ENCODE data around the gene UPF3B.
"Not testable (repeated sequence)": the region's sequence is repeated elsewhere in the genome, so short reads cannot be mapped to it uniquely, and the experiment has no call there.

UPF3B gene

GRCh38 chrX:119826399-119826959, 26.3 kb downstream of the UPF3B start:
- in situ Hi-C loops (cut with MboI; ENCODE audit: low sequenced_read_pairs) = no loop called here

DNA sequence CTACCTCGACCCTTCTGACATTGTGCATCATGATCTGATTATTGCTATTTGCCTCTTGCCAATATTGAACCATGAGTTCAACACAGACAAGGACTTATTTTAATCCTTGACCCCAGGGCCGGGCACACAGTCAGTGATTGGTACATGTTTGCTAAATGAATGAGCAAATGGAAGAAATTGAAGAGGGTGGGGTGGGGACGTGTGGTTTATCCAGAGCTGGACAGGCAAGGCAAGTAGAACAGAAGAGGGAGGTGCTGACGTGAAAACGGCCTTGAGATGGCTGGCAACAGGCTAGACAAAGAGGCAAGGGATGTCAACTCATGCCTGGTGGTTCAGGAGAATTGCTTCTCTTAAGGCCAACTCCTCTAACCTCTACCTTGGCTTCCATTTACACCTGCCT, 28.5 kb downstream of the UPF3B start:
- in situ Hi-C loops (cut with MboI; ENCODE audit: low sequenced_read_pairs) = not testable (repeated sequence)

DNA sequence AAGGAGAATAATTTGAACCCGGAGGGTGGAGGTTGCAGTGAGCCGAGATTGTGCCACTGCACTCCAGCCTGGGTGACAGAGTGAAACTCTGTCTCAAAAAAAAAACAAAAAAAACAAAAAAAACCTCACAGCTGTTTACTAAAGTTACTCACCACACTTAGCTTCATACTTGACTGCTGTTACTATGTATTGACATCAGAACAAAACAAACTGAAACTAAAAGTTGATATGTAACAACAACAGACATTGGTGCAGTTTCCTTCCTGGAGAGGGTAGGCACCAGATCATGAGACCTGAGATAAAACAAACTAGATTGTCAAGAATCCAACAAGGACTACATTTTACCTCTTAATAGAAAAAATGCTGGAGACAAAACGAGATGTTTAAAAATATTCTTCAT, 31.1 kb downstream of the UPF3B start:
- in situ Hi-C loops (cut with MboI; ENCODE audit: low sequenced_read_pairs) = not testable (repeated sequence)

DNA sequence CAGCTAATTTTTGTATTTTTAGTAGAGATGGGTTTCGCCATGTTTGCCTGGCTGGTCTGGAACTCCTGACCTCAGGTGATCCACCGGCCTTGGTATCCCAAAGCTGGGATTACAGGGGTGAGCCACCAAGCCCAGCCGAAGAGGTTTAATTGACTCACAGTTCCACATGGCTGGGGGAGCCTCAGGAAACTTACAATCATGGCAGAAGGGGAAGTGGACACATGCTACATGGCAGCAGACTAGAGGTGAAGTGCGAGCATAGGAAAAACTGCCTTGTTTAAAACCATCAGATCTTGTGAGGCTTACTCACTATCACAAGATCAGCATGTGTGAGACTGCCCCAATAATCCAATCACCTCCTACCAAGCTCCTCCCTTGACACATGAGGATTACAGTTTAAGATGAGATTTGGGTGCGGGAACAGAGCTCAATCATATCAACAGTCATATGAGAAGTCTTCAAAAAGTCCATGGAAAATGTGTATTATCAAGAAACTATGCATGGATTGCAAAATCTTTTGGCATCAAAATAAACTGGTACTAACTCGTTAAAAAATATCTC, 35.6 kb downstream of the UPF3B start:
- in situ Hi-C loops (cut with MboI; ENCODE audit: low sequenced_read_pairs) = no loop called here

- in situ Hi-C loops (cut with MboI; ENCODE audit: low sequenced_read_pairs) = no loop called here
These were observed 36.5 kb downstream of the UPF3B start for GRCh38 chrX:119816300-119816699.

DNA sequence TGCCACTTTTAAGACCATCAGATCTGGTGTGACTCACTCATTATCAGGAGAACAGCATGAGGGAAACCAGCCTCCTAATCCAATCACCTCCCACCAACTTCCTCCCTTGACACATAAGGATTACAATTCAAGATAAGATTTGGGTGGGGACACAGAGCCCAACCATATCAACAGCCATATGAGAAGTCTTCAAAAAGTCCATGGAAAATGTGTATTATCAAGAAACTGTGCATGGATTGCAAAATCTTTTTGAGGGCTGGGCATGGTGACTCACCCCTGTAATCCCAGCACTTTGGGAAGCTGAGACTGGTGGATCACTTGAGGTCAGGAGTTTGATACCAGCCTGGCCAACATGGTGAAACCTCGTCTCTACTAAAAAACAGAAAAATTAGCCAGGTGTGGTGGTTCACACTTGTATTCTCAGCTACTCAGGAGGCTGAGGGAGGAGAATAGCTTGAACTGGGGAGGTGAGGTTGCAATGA, 43.5 kb downstream of the UPF3B start:
- in situ Hi-C loops (cut with MboI; ENCODE audit: low sequenced_read_pairs) = no loop called here

GRCh38 chrX:119808461-119808860, 44.3 kb downstream of the UPF3B start:
- in situ Hi-C loops (cut with MboI; ENCODE audit: low sequenced_read_pairs) = not testable (repeated sequence)

DNA sequence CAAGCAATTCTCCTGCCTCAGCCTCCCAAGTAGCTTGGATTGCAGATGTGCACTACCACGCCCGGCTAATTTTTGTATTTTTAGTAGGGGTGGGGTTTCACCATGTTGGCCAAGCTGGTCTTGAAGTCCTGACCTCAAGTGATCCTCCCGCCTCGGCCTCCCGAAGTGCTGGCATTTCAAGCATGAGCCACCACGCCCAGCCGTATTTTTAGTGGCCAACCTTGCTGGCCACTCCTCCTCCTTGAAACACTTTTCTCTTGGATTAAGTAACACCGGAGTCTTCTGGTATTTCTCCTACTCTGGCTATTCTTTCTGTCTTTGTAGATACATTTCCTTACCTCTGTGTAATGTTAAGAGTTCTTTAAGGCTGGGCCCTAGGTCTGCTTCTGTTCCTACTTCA, 50.2 kb downstream of the UPF3B start:
- in situ Hi-C loops (cut with MboI; ENCODE audit: low sequenced_read_pairs) = no loop called here

DNA sequence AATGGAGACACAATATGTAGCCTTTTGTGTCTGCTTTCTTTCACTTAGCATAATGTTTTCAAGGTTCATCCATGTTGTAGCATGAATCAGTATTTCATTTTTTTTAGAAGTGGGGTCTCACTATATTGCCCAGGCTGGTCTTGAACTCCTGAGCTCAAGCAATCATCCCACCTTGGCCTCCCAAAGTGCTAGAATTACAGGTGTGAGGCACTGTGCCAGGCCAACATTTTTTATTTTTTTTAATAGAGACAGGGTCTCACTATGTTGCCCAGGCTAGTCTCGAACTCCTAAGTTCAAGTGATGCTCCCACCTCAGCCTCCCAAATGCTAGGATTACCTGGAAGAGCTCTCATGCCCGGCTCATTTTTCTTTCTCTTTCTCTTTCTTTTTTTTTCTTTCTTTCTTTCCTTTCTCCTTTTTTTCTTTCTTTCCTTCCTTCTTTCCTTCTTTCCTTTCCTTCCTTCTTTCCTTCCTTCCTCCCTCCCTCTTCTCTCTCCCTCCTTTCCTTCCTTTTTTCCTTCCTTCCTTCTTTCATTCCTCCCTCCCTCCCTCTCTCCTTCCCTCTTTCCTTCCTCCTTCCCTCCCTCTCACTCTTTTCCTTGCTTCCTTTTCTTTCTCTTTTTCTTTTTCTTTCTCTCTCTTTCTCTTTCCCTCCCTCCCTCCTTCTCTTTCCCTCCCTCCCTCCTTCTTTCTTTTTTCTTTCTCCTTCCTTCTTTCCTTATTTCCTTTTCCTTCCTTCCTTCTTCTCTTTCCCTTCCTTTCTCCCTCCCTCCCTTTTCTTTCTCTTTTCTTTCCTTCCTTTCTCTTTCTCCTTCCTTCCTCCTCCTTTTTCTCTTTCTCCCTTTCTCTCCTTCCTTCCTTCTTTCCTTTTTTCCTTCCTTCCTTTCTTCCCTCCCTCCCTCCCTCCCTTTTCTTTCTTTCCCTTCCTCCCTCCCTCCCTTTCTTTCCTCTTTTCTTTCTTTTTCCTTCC, 51.2 kb downstream of the UPF3B start:
- in situ Hi-C loops (cut with MboI; ENCODE audit: low sequenced_read_pairs) = no loop called here

DNA sequence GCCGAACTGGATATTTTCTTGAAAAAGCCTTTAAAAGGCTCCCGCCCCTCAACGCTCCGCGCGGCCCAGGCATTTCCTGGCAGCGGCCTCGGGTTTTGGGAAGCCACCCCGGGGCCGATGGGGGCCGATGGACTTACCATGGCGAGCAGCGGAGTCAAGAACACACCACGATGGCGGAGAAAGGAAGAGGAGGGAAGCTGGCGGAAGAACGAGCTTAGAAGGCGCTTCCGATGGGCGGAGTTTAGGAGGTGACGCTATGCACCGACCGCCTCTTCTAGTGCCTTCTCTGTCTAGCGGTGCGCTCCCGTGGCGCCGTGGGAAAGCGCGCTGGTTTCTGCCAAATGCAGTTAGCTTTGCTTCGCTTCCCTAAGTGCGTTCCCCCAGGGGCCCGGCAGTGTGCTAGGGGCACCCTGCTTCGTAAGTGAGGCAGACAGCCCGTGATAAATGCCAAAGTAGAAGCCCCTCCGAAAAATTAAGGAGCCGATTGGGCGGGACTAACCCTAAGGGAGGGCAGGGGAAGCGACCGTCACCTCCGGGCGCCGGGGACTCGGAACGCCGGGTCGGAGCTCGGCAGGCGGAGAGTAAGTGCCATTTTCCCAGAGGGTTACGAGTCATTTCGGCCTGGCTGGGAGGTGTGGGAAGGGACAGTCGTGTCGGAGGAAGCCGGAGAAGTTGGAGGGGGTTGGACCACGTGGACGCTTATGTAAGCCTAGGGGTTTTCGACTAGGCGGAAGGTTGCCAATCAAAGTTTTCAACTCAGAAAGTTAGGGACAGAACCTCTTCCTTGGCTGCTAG, 61.1 kb downstream of the UPF3B start, which contains the start of gene RPL39:
Gene RPL39 (minus strand): TSS at position 194 of the 795 bp plus-strand sequence. CDS start 54 bp downstream, at position 140.
- in situ Hi-C loops (cut with MboI; ENCODE audit: low sequenced_read_pairs) = no loop called here

GRCh38 chrX:119790977-119791436, 61.8 kb downstream of the UPF3B start:
- in situ Hi-C loops (cut with MboI; ENCODE audit: low sequenced_read_pairs) = no loop called here

- in situ Hi-C loops (cut with MboI; ENCODE audit: low sequenced_read_pairs) = no loop called here
These were observed 67.9 kb downstream of the UPF3B start for GRCh38 chrX:119784747-119785446.
